ENCODE measurements around the gene PMM2.
A peak's percentile ranks its signal among the peaks of the same experiment; 100 is the strongest.
"Not testable (repeated sequence)": the region's sequence is repeated elsewhere in the genome, so short reads cannot be mapped to it uniquely, and the experiment has no call there.

The PMM2 gene

DNA sequence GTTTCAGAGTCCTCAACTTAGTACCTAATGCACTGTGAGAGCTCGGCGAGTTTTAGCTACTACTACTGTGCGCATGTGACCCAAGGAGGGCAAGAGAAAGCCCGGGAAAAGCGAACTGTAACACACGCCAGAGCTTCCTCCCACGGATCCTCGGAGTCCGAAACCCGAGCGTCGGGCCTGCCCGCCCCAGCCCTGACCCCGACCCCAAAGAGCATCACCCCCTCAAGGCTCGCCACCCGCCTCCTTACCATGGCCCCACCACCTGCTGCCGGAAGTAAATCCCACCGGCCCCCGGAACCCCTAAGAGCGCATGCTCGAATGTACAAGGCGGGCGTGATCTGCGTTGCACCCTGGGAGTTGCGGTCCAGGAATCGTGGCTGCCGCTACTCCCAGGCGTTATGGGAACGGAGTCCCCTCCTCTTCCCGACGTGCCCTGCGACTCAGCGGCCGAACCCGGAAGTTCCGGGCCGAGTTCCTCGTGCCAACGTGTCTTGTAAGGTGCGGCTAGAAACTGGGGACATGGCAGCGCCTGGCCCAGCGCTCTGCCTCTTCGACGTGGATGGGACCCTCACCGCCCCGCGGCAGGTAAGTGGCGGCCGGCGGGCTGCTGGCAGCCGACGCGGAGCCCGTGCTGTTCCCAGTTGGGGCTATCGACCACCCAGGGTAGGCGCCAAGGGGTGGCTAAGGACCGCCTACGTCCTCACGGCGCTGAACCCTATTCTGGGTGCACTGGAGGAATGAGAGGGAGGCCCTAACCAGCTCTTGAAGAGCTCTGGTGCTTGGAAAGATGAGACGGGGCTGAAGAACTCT is at the start of gene PMM2, which contains the start of gene TMEM186:
PMM2 (plus strand) TSS at position 476 of the 810 bp plus-strand sequence; CDS start at position 520, 44 bp downstream.
TMEM186 (minus strand) TSS at position 276 of the 810 bp plus-strand sequence; CDS start at position 251, 25 bp downstream.
- H3K4me3 ChIP-seq (replicated peaks; ENCODE audit: low read depth, low read length) = peak within 1 kb of the TSS; percentile 100
- TF ChIP-seq, protein P1, sequence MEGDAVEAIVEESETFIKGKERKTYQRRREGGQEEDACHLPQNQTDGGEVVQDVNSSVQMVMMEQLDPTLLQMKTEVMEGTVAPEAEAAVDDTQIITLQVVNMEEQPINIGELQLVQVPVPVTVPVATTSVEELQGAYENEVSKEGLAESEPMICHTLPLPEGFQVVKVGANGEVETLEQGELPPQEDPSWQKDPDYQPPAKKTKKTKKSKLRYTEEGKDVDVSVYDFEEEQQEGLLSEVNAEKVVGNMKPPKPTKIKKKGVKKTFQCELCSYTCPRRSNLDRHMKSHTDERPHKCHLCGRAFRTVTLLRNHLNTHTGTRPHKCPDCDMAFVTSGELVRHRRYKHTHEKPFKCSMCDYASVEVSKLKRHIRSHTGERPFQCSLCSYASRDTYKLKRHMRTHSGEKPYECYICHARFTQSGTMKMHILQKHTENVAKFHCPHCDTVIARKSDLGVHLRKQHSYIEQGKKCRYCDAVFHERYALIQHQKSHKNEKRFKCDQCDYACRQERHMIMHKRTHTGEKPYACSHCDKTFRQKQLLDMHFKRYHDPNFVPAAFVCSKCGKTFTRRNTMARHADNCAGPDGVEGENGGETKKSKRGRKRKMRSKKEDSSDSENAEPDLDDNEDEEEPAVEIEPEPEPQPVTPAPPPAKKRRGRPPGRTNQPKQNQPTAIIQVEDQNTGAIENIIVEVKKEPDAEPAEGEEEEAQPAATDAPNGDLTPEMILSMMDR (IDR thresholded peaks at IDR 0.05; ENCODE audit: low read length, missing control alignments) = no peak
- peak; percentile 96 for DNase-seq (ENCODE audit: low read depth)

DNA sequence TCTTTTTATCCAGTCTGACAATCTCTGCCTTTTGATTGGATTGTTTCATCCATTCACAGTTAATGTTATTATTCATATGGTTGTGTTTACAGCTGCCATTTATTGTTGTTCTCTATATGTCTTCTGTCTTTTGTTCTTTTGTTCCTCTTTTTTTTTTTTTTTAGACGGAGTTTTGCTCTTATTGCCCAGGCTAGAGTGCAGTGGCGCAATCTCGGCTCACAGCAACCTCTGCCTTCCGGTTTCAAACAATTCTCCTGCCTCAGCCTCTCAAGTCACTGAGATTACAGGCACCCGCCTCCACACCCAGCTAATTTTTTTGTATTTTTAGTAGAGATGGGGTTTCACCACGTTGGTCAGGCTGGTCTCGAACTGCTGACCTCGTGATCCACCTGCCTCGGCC is 48.7 kb upstream of the PMM2 start:
- not testable (repeated sequence) for DNase-seq (ENCODE audit: low read depth); H3K4me3 ChIP-seq (replicated peaks; ENCODE audit: low read depth, low read length)

DNA sequence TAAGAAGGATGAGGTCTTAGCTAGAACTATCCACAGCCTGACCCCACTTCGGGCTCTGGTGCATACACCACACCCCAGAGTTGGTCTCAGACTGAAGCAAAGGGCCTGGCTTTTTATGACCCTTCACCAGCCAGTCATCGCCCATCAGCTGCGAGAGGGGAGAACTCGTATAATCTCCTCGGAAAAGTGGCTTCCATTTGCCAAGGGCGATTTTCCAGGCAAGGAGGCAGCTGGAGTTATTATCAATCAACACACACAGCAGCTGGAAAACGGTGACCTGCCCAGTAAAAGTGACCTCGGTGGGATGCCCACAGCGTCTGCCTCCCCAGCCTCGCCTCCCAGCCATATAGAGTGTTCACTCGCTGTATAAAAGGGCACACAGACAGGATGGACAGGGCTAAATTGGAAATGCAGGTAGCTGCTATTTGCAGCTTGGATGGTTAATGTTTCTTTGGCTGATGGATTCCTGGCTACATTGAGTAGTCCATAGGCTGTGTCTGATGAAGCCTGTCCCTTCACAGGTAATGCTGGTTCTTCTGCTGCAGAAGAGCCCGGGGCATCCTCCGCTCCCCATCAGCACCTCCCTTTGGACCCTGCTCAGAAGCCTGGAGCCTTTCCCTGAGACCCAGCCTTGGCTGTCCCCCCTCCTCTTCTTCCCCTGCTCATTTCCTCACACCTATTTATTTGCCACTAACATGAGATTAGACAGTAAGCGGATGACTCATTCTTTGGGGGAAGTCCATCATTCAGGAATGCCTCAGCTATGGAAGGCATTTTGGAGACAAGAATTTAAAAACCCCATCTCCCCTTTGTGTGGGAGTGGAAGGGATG is 45.9 kb upstream of the PMM2 start:
- peak; percentile 80 for DNase-seq (ENCODE audit: low read depth)
- no peak overlapping the region for H3K4me3 ChIP-seq (replicated peaks; ENCODE audit: low read depth, low read length)
- TF ChIP-seq, protein P1 (IDR thresholded peaks at IDR 0.05; ENCODE audit: low read length, missing control alignments) = no peak

DNA sequence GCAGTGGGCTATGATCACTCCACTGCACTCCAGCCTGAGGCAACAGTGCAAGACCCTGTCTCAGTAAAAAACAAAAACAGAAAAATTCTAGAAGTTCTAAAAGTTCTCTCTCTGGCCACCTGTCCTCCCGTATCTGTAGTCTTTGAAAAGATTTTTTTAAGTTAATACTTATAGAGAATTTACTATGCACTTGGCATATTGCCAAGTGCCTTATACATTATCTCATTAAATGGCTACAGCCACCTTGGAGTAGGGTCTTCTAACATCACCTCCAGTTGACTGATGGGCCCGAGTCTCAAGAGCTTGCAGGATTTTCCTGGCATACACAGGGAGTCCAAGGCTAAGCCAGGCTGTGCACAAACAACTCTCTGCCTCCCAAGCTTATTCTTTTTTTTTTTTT is 44.9 kb upstream of the PMM2 start:
- no peak for DNase-seq (ENCODE audit: low read depth)
- TF ChIP-seq, protein P1 (IDR thresholded peaks at IDR 0.05; ENCODE audit: low read length, missing control alignments) = no peak
- H3K4me3 ChIP-seq (replicated peaks; ENCODE audit: low read depth, low read length) = no peak overlapping the region

DNA sequence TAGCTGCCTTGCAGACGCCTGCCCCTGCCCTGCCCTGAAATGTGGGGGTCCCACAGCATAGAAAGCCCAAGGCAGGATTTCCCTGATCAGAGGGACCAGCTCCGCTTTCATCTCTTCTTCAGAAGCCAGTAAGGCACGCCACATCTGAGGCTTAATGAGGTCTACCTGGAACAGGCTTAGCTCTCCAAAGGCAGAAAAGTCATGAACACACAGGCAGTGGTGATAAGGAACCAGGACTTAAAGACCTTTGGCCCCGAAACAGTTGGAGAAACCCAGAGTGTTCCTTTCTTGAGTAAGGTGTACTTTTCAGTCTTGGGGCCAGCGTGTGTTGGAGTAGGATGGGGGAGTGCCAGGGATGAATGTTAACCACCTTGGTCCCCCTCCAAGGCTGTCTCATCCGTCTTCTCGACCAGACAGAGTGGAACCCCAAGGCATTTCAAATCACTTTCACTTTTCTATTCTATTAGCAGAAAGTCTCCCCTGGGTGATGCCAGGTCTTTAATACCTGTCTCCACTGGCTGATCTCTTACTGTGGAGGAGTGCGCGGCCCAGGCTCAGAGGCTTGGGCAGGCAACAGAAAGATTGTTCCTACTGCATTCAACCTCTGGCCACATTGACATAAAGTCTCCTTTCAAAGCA is 44.1 kb upstream of the PMM2 start:
- H3K4me3 ChIP-seq (replicated peaks; ENCODE audit: low read depth, low read length) = no peak overlapping the region
- TF ChIP-seq, protein P1 (IDR thresholded peaks at IDR 0.05; ENCODE audit: low read length, missing control alignments) = no peak
- DNase-seq (ENCODE audit: low read depth) = no peak

DNA sequence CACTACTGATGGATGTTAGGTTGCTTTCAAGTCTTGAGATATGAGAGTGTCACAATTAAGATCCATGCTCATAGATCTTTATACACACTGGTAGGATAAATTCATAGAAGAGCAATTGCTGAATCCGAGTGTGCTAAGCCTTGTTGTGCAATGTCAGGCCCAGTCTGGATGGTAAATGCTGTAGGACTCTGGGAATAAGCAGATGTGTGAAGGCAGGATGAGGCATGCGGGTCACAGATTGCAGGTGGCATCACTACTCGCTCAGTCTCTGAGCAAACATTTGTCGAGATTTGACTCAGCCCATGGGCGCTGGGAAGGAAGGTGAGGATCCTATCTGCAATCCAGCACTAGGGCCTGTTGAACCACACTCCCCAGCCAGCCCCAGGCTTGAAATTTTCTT is 40.9 kb upstream of the PMM2 start:
- no peak for DNase-seq (ENCODE audit: low read depth)
- TF ChIP-seq, protein P1 (IDR thresholded peaks at IDR 0.05; ENCODE audit: low read length, missing control alignments) = no peak

DNA sequence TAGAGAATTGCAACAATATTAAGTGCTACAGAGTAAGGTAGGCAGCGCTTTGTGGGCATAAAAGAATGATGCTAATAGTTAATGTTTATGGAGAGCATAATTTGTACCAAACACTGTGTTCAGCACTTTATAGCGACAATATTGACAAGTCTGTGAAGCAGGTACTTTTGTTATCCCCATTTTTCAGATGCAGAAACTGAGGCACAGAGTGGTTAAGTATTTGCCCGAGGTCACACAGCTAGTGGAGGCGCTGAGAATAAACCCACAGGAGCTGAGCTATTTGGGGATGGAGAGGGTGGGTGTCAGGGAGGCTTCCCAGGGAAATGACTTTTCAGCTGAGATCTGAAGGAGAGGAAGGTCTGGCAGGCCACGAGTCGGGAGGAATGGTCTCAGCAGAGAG is 39.6 kb upstream of the PMM2 start:
- TF ChIP-seq, protein P1 (IDR thresholded peaks at IDR 0.05; ENCODE audit: low read length, missing control alignments) = no peak
- DNase-seq (ENCODE audit: low read depth) = no peak
- H3K4me3 ChIP-seq (replicated peaks; ENCODE audit: low read depth, low read length) = no peak overlapping the region

More for the DNA sequence above, 40.9 kb upstream of the PMM2 start:
- no peak overlapping the region for H3K4me3 ChIP-seq (replicated peaks; ENCODE audit: low read depth, low read length)
